Fibroblast of lung (primary cell): ENCODE measurements around the gene TMEM169. TPM values are rescaled to one million over a fixed set of nuclear protein-coding genes. Genes with fewer than 3 reads are reported as not detected.

ENCODE experiments used
- DNase-seq, 2 donors: peaks; one replicate each; pipeline versions ENCODE4 v3.0.0 to v3.0.0-alpha.2; 2010; ENCODE audit warnings: low read depth in 2 of 2
- H2AFZ ChIP-seq: 2 replicates; pipeline ENCODE4 v1.5.1; 2012; ENCODE audit warnings: low read length, control low read depth, inconsistent platforms
- H3K27ac ChIP-seq: 2 replicates; pipeline ENCODE4 v1.5.1; 2011; ENCODE audit warnings: low read length, control low read depth; ENCODE audit not compliant: insufficient read depth
- H3K27me3 ChIP-seq: 2 replicates; pipeline ENCODE4 v1.5.1; 2011; ENCODE audit warnings: mild to moderate bottlenecking, low read length; ENCODE audit not compliant: control insufficient read depth, insufficient read depth
- H3K36me3 ChIP-seq: 2 replicates; pipeline ENCODE4 v1.5.1; 2011; ENCODE audit warnings: low read length; ENCODE audit not compliant: control insufficient read depth, insufficient read depth
- H3K4me1 ChIP-seq: 2 replicates; pipeline ENCODE4 v1.5.1; 2011; ENCODE audit warnings: low read length; ENCODE audit not compliant: control insufficient read depth, insufficient read depth; ENCODE audit errors: extremely low read depth
- H3K4me2 ChIP-seq: 2 replicates; pipeline ENCODE4 v1.5.1; 2011; ENCODE audit warnings: low read length, control low read depth; ENCODE audit not compliant: insufficient read depth; ENCODE audit errors: extremely low read depth
- H3K4me3 ChIP-seq, 4 experiments: fragments of 200-600 bp in 1 of 4; sonication (generic) in 1 of 4; replicated peaks in 1 of 4; 2 replicates each; pipeline ENCODE4 v1.5.1; 2011 to 2016; ENCODE audit warnings: low read length in 4 of 4, low read depth in 3 of 4, mild to moderate bottlenecking in 3 of 4, control low read depth in 2 of 4, inconsistent platforms in 1 of 4, mixed read lengths in 1 of 4; ENCODE audit not compliant: insufficient read depth in 1 of 4; ENCODE audit errors: control extremely low read depth in 1 of 4
- H3K79me2 ChIP-seq: 2 replicates; pipeline ENCODE4 v1.5.1; 2012; ENCODE audit warnings: mild to moderate bottlenecking, low read length, inconsistent platforms; ENCODE audit not compliant: control insufficient read depth, insufficient read depth
- H3K9ac ChIP-seq: 2 replicates; pipeline ENCODE4 v1.5.1; 2011; ENCODE audit warnings: mild to moderate bottlenecking, low read length, control low read depth; ENCODE audit not compliant: insufficient read depth
- H3K9me3 ChIP-seq: 2 replicates; pipeline ENCODE4 v1.5.1; 2012; ENCODE audit warnings: low read depth, low read length; ENCODE audit not compliant: control insufficient read depth, insufficient read depth
- H4K20me1 ChIP-seq: 2 replicates; pipeline ENCODE4 v1.5.1; 2011; ENCODE audit warnings: low read length; ENCODE audit not compliant: control insufficient read depth, insufficient read depth; ENCODE audit errors: extremely low read depth
- CTCF ChIP-seq, 2 donors: IDR thresholded peaks in 1 of 2; conservative IDR thresholded peaks in 1 of 2; 1 replicate in 1 of 2; 2 replicates in 1 of 2; pipeline ENCODE4 v1.5.1; 2011 to 2012; ENCODE audit warnings: low read length in 2 of 2, control low read depth in 1 of 2, inconsistent platforms in 1 of 2, low read depth in 1 of 2, mild to moderate bottlenecking in 1 of 2
- EZH2 ChIP-seq: IDR thresholded peaks from 2 replicates; pipeline ENCODE4 v1.5.1; 2012; ENCODE audit warnings: low read length, control low read depth, mild to moderate bottlenecking; ENCODE audit errors: missing control alignments
- polyA plus RNA-seq, 2 donors: library from polyadenylated mRNA; depleted of rRNA in 1 of 2; stranded (reverse) in 1 of 2; unstranded in 1 of 2; fragments of >200 nt; gene quantifications; 2 replicates each; pipeline ENCODE4 v1.2.1, GENCODE V29; 2011 to 2012; ENCODE audit warnings: missing spikeins in 1 of 2
- total RNA-seq: library from RNA; depleted of rRNA; stranded (reverse); fragments of >200 nt; gene quantifications from 2 replicates; pipeline ENCODE4 v1.2.1, GENCODE V29; 2014

Gene TMEM169
- total and polyA plus RNA-seq, 2 donors (not counting 1 experiment from before 2014, with no cell fraction given) = 0.10 to 0.50 TPM

GRCh38 chr2:216092646-216093045 lies 10.9 kb downstream of the TMEM169 start:
- H2AFZ ChIP-seq = no peak overlapping the region
- H3K4me2 ChIP-seq = no peak overlapping the region
- H3K27me3 ChIP-seq = no peaks in the 10 kb centered on the region
- no peaks in the 10 kb centered on the region for H4K20me1 ChIP-seq
- H3K27ac ChIP-seq = no peak overlapping the region
- H3K79me2 ChIP-seq = no peaks in the 10 kb centered on the region
- no peaks in the 10 kb centered on the region for H3K9me3 ChIP-seq
- H3K4me1 ChIP-seq = no peaks in the 10 kb centered on the region
- no peak overlapping the region for H3K9ac ChIP-seq
- no peaks in the 10 kb centered on the region for H3K36me3 ChIP-seq
- no peak overlapping the region for H3K4me3 ChIP-seq
- TF ChIP-seq CTCF (conservative IDR thresholded peaks at IDR 0.05 in 1 of 2, IDR thresholded peaks at IDR 0.05 in 1 of 2; ENCODE audit: low read depth in 1 of 2, low read length in 2 of 2) (no peak), EZH2 (no peak)
- DNase-seq = no peak

GRCh38 chr2:216094701-216095100 lies 13.0 kb downstream of the TMEM169 start:
- no peaks in the 10 kb centered on the region for H4K20me1 ChIP-seq
- H3K9ac ChIP-seq = no peak overlapping the region
- H3K4me1 ChIP-seq = no peaks in the 10 kb centered on the region
- H3K27ac ChIP-seq = no peak overlapping the region
- H2AFZ ChIP-seq = no peak overlapping the region
- H3K27me3 ChIP-seq = no peaks in the 10 kb centered on the region
- TF ChIP-seq EZH2 (no peak), CTCF (conservative IDR thresholded peaks at IDR 0.05 in 1 of 2, IDR thresholded peaks at IDR 0.05 in 1 of 2; ENCODE audit: low read depth in 1 of 2, low read length in 2 of 2) (no peak)
- DNase-seq = no peak
- no peaks in the 10 kb centered on the region for H3K9me3 ChIP-seq
- no peaks in the 10 kb centered on the region for H3K36me3 ChIP-seq
- no peak overlapping the region for H3K4me2 ChIP-seq
- H3K4me3 ChIP-seq = no peak overlapping the region
- no peaks in the 10 kb centered on the region for H3K79me2 ChIP-seq

GRCh38 chr2:216098421-216099334 lies 17.0 kb downstream of the TMEM169 start:
- TF ChIP-seq CTCF (conservative IDR thresholded peaks at IDR 0.05 in 1 of 2, IDR thresholded peaks at IDR 0.05 in 1 of 2; ENCODE audit: low read depth in 1 of 2, low read length in 2 of 2) (no peak), EZH2 (no peak)
- Histone ChIP-seq H3K27me3 (no peaks in the 10 kb centered on the region), H2AFZ (no peak overlapping the region), H4K20me1 (no peaks in the 10 kb centered on the region), H3K36me3 (no peaks in the 10 kb centered on the region), H3K9ac (no peak overlapping the region), H3K4me3 (no peak overlapping the region), H3K9me3 (no peaks in the 10 kb centered on the region), H3K4me1 (no peaks in the 10 kb centered on the region), H3K79me2 (no peaks in the 10 kb centered on the region), H3K4me2 (no peak overlapping the region), H3K27ac (no peak overlapping the region)
- no peak for DNase-seq
